HepG2 (cell line): ENCODE data around the gene CACNG5. TPM values are rescaled to one million over a fixed set of nuclear protein-coding genes. Genes with fewer than 3 reads are reported as not detected.

Experiments
- ADNP ChIP-seq: sonication (generic); formaldehyde crosslinking; IDR thresholded peaks from 2 replicates; pipeline ENCODE4 v1.4.0; 2020; ENCODE audit warnings: missing genetic modification reagents
- ARNT2 ChIP-seq: sonication (generic); formaldehyde crosslinking; IDR thresholded peaks from 2 replicates; pipeline ENCODE4 v1.8.0; 2022; ENCODE audit warnings: mild to moderate bottlenecking, low read depth, missing genetic modification reagents, moderate library complexity
- DNMT1 ChIP-seq: sonication (generic); formaldehyde crosslinking; IDR thresholded peaks from 2 replicates; pipeline ENCODE4 v1.5.1; 2020; ENCODE audit warnings: mild to moderate bottlenecking, missing genetic modification reagents
- HOXD1 ChIP-seq: sonication (generic); formaldehyde crosslinking; IDR thresholded peaks from 2 replicates; pipeline ENCODE4 v1.5.0; 2020; ENCODE audit warnings: missing genetic modification reagents
- KMT2B ChIP-seq: IDR thresholded peaks from 2 replicates; pipeline ENCODE4 v1.6.1; 2016; ENCODE audit warnings: missing genetic modification reagents, missing compliant biosample characterization
- PLRG1 ChIP-seq: fragments of 450-650 bp; conservative IDR thresholded peaks from 2 replicates; pipeline ENCODE4 v1.6.1; 2016
- TCF7 ChIP-seq: sonication (generic); IDR thresholded peaks from 2 replicates; pipeline ENCODE4 v1.6.1; 2016; ENCODE audit warnings: antibody characterized with exemption, low read depth
- ZNF138 ChIP-seq: sonication (generic); formaldehyde crosslinking; IDR thresholded peaks from 2 replicates; pipeline ENCODE4 v1.5.0; 2020; ENCODE audit warnings: mild to moderate bottlenecking, low read depth, missing genetic modification reagents
- ZNF329 ChIP-seq: sonication (generic); formaldehyde crosslinking; IDR thresholded peaks from 2 replicates; pipeline ENCODE4 v1.9.0; 2021; ENCODE audit warnings: low read depth, mild to moderate bottlenecking, missing genetic modification reagents
- ZNF749 ChIP-seq: sonication (generic); formaldehyde crosslinking; IDR thresholded peaks from 2 replicates; pipeline ENCODE4 v1.8.0; 2022; ENCODE audit warnings: mild to moderate bottlenecking, missing genetic modification reagents, moderate library complexity, borderline replicate concordance
- ZNF768 ChIP-seq: sonication (generic); formaldehyde crosslinking; IDR thresholded peaks from 2 replicates; pipeline ENCODE4 v1.4.0; 2020; ENCODE audit warnings: missing genetic modification reagents
- ZZZ3 ChIP-seq: sonication (generic); formaldehyde crosslinking; IDR thresholded peaks from 2 replicates; pipeline ENCODE4 v1.4.0; 2020; ENCODE audit warnings: missing genetic modification reagents, mild to moderate bottlenecking, borderline replicate concordance
- polyA plus RNA-seq, 8 experiments: library from polyadenylated mRNA; depleted of rRNA in 3 of 8; stranded (reverse) in 7 of 8; unstranded in 1 of 8; fragments of >200 nt; fragmentation: Illumina TruSeq in 4 of 8; extraction: Trizol in 4 of 8; gene quantifications; 2 replicates each; pipeline versions ENCODE4 v1.2.1 to v1.2.3, GENCODE V29; 2011 to 2016; ENCODE audit warnings: low read depth in 4 of 8, missing spikeins in 1 of 8, mixed read lengths in 1 of 8; ENCODE audit not compliant: insufficient read depth in 1 of 8
- total RNA-seq, 5 experiments: library from RNA; depleted of rRNA; stranded (reverse); fragments of >200 nt; fragmentation: Illumina TruSeq; extraction: Trizol; gene quantifications; 2 replicates each; pipeline ENCODE4 v1.2.3, GENCODE V29; 2016; ENCODE audit warnings: low read depth in 1 of 5
- TF ChIP-seq, protein P1 (sequence below): sonication (generic); formaldehyde crosslinking; IDR thresholded peaks from 2 replicates; pipeline ENCODE4 v1.4.0; 2020; ENCODE audit warnings: mild to moderate bottlenecking, missing genetic modification reagents
- TF ChIP-seq, protein P2 (sequence below): sonication (generic); formaldehyde crosslinking; IDR thresholded peaks from 2 replicates; pipeline ENCODE4 v1.5.0; 2020; ENCODE audit warnings: mild to moderate bottlenecking, missing genetic modification reagents

Gene CACNG5
- total and polyA plus RNA-seq, 2 of the 13 experiments (the other 11 are each of a cell fraction or from before 2014, with no cell fraction given): not detected

DNA sequence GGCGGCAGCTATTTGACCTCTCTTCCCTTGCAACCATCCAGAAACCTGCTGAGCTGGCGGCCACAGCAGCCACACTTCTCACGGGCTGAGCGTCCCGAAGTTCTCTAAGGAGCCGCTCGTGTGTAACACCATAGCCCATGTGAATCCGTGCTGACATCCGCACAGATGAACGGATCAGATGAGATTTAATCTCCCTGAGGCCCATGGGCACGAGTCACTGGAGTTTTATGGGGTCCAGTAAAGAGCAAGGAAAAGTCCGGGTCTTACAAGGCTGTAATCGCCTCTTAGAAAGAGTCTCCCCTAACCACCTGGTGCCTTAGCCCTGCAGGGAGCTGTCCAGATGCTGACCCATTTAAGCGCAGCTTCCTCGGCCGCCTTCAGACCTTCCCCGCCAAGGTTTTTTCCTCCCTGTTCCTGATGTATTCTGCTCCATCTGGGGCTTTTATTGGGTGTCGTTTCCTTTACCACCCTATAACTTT, 5.5 kb upstream of the CACNG5 start (continued):
- TF ChIP-seq, protein P1, sequence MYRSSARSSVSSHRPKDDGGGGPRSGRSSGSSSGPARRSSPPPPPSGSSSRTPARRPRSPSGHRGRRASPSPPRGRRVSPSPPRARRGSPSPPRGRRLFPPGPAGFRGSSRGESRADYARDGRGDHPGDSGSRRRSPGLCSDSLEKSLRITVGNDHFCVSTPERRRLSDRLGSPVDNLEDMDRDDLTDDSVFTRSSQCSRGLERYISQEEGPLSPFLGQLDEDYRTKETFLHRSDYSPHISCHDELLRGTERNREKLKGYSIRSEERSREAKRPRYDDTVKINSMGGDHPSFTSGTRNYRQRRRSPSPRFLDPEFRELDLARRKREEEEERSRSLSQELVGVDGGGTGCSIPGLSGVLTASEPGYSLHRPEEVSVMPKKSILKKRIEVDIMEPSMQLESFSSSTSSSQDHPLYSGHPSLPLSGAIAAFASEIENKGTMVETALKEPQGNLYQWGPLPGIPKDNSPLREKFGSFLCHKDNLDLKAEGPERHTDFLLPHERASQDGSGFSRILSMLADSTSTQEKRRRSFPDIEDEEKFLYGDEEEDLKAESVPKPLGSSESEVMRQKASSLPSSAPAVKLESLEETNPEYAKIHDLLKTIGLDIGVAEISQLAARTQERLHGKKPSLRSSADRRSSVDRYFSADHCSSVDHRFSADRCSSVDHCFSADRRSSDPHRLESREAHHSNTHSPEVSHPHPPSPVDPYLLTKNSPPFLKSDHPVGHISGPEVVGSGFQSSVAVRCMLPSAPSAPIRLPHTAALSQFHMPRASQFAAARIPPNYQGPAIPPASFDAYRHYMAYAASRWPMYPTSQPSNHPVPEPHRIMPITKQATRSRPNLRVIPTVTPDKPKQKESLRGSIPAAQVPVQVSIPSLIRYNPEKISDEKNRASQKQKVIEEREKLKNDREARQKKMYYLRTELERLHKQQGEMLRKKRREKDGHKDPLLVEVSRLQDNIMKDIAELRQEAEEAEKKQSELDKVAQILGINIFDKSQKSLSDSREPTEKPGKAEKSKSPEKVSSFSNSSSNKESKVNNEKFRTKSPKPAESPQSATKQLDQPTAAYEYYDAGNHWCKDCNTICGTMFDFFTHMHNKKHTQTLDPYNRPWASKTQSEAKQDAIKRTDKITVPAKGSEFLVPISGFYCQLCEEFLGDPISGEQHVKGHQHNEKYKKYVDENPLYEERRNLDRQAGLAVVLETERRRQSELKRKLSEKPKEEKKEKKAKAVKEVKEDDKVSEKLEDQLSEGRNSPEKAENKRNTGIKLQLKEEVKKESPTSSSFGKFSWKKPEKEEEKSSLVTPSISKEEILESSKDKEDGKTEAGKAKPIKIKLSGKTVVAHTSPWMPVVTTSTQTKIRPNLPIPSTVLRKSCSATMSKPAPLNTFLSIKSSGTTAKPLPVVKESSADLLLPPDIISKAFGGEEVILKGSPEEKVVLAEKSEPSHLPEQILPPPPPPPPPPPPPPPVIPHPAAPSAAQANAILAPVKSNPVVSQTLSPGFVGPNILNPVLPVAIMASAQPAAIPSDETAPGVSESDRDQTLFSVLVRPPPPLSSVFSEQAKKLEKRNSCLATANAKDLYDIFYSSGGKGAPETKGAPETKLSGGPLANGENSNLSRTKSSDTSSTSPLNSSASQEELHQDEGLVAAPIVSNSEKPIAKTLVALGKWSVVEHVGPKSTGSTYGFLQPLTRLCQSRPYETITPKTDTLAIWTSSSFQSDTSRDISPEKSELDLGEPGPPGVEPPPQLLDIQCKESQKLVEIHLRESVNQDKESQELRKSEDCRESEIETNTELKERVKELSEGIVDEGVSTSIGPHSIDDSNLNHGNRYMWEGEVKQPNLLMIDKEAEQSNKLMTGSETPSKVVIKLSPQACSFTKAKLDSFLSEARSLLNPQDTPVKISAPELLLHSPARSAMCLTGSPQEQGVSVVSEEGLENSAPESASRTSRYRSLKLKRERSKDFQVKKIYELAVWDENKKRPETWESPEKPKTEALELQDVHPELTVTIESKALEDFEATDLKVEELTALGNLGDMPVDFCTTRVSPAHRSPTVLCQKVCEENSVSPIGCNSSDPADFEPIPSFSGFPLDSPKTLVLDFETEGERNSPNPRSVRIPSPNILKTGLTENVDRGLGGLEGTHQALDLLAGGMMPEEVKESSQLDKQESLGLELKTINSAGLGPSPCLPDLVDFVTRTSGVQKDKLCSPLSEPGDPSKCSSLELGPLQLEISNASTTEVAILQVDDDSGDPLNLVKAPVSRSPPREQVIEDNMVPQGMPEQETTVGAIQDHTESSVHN (CRISPR knock-in tag): no peak
- TF ChIP-seq, protein P2, sequence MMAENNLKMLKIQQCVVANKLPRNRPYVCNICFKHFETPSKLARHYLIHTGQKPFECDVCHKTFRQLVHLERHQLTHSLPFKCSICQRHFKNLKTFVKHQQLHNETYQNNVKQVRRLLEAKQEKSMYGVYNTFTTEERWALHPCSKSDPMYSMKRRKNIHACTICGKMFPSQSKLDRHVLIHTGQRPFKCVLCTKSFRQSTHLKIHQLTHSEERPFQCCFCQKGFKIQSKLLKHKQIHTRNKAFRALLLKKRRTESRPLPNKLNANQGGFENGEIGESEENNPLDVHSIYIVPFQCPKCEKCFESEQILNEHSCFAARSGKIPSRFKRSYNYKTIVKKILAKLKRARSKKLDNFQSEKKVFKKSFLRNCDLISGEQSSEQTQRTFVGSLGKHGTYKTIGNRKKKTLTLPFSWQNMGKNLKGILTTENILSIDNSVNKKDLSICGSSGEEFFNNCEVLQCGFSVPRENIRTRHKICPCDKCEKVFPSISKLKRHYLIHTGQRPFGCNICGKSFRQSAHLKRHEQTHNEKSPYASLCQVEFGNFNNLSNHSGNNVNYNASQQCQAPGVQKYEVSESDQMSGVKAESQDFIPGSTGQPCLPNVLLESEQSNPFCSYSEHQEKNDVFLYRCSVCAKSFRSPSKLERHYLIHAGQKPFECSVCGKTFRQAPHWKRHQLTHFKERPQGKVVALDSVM (CRISPR knock-in tag): no peak
- TF ChIP-seq ZNF768 (CRISPR knock-in tag) (no peak), DNMT1 (no peak), HOXD1 (CRISPR knock-in tag) (0 out of 2 replicates have a peak, but pooled peaks have one; percentile 31), ZZZ3 (no peak), ARNT2 (CRISPR knock-in tag) (no peak), PLRG1 (no peak), ZNF749 (CRISPR knock-in tag) (no peak), TCF7 (no peak), ZNF138 (CRISPR knock-in tag) (no peak), ZNF329 (CRISPR knock-in tag) (no peak), ADNP (no peak), KMT2B (CRISPR knock-in tag) (peak; percentile 49; the same call in 1 of the 2 replicates)
